A549 (cell line): ENCODE data around the gene SLC25A47.

ENCODE experiments used
- BHLHE40 ChIP-seq: IDR thresholded peaks from 2 replicates; pipeline ENCODE4 v1.6.1; 2012; ENCODE audit warnings: low read depth, low read length, inconsistent platforms
- CTCF ChIP-seq: fragments of >200 bp; sonication (Bioruptor Twin); formaldehyde crosslinking; IDR thresholded peaks from 3 replicates; pipeline ENCODE4 v1.5.1; 2016
- EP300 ChIP-seq, 2 experiments: fragments of >200 bp; sonication (Bioruptor Twin); formaldehyde crosslinking; IDR thresholded peaks; 2 replicates in 1 of 2; 3 replicates in 1 of 2; pipeline ENCODE4 v1.6.1; 2016 to 2017
- HMGXB4 ChIP-seq: fragments of 250-450 bp; sonication (Bioruptor Pico); IDR thresholded peaks from 2 replicates; pipeline ENCODE4 v1.5.0; 2021; ENCODE audit warnings: mild to moderate bottlenecking, moderate library complexity, borderline replicate concordance
- JUNB ChIP-seq: fragments of >200 bp; sonication (Bioruptor Twin); formaldehyde crosslinking; IDR thresholded peaks from 2 replicates; pipeline ENCODE4 v1.6.1; 2016
- KDM1A ChIP-seq: fragments of 200-600 bp; sonication (generic); IDR thresholded peaks from 2 replicates; pipeline ENCODE4 v1.6.1; 2016; ENCODE audit warnings: low read depth, mild to moderate bottlenecking
- POLR2A ChIP-seq: IDR thresholded peaks from 2 replicates; pipeline ENCODE4 v1.6.1; 2012; ENCODE audit warnings: mild to moderate bottlenecking, low read length
- ZC3H11A ChIP-seq: fragments of 450-650 bp; IDR thresholded peaks from 2 replicates; pipeline ENCODE4 v1.6.1; 2014; ENCODE audit warnings: antibody characterized with exemption, mild to moderate bottlenecking

- TF ChIP-seq JUNB = no peak
- no peak for TF ChIP-seq CTCF
- TF ChIP-seq POLR2A = no peak
- TF ChIP-seq HMGXB4 (CRISPR knock-in tag) = no peak
- no peak for TF ChIP-seq EP300 (IDR thresholded peaks at IDR 0.05)
- no peak for TF ChIP-seq ZC3H11A
- TF ChIP-seq KDM1A = no peak
- no peak for TF ChIP-seq BHLHE40
Observed at GRCh38 chr14:100334904-100335303, 11.8 kb downstream of the SLC25A47 start.
